ENCODE results near the gene DIP2C.

DNA sequence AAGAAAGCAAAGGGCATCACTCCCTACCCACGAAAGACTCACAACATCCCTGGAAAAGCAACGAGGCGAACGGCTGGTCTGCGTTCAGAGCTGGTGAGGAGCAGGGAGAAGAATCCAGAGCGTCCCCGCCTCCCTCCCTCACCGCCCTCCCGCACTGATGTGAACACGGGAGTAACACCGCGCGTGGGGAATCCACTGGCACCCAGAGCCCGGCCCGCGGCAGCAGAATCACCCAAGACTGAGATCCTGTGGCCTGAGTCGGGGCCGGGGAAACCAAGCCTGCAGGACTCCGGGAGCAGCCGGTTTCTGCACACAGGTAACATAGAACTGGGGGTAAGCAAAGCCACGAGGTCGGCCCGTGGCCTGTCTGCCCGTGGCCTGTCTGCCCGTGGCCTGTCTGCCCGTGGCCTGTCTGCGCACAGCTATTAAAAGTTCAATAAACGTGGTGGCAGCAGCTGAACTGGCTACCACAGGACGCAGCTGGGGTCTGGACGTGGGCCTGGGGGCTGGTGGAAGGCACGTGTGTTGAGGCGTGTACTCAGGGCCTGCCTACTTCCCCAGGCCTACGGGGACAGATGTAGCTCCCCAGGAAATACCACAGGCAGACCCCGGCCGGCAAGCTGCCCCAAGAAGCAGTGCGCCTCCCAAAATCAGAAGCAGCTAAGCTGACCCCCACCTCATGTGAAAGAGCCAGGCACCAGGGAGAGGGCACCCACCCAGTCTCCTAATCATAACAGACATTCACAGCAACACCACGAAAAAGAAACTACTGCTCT is 23.0 kb downstream of the DIP2C start:
- TF ChIP-seq, protein P1, sequence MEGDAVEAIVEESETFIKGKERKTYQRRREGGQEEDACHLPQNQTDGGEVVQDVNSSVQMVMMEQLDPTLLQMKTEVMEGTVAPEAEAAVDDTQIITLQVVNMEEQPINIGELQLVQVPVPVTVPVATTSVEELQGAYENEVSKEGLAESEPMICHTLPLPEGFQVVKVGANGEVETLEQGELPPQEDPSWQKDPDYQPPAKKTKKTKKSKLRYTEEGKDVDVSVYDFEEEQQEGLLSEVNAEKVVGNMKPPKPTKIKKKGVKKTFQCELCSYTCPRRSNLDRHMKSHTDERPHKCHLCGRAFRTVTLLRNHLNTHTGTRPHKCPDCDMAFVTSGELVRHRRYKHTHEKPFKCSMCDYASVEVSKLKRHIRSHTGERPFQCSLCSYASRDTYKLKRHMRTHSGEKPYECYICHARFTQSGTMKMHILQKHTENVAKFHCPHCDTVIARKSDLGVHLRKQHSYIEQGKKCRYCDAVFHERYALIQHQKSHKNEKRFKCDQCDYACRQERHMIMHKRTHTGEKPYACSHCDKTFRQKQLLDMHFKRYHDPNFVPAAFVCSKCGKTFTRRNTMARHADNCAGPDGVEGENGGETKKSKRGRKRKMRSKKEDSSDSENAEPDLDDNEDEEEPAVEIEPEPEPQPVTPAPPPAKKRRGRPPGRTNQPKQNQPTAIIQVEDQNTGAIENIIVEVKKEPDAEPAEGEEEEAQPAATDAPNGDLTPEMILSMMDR (IDR thresholded peaks at IDR 0.05): no peak
- no peak for TF ChIP-seq EZH2 (IDR thresholded peaks at IDR 0.05)
- no peak for TF ChIP-seq EZH2phosphoT487 (IDR thresholded peaks at IDR 0.05)

Data from neural progenitor cell (in vitro differentiated cells).